Middle frontal gyrus (tissue), 1 donor: Measurements from ENCODE around the gene CSGALNACT2.
"Not testable (repeated sequence)": the region's sequence is repeated elsewhere in the genome, so short reads cannot be mapped to it uniquely, and the experiment has no call there.

Experiments
- DNase-seq: peaks from one replicate; pipeline ENCODE4 v3.0.0-alpha.2; 2015; ENCODE audit warnings: low spot score; ENCODE audit errors: extremely low spot score

Gene CSGALNACT2

DNA sequence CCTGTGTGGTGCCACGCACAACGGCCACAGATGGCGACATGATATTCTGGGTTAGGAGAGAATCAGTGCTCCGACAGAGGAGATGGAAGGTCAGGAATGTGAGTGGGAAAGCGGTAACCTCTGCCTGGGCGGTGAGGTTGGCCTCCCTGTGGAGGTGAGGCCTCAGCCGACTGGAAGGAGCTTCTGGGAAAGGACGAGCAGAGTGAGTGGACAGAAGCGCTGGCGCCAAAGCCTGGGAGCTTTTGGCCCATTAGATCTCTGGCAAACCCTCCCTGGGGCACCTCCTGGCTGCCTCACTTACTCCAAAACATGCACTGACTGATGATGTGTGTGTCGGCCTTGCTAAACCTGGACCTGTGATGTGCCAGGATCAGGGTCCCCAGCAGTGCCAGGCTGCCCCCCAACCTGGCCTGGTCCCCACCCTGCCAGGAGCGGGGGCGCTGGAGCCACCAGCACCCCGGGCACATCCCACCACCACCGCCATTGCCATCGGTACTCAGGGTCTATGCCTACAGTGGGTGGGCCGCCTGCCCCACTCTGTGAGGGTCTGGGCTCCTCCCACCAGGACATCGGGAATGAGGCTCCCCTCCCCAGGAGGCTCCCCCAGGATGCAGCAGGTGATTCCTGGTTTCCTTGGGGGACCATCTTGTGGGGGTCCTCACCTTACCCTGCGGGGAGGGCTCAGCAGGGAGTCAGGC is 77.7 kb downstream of the CSGALNACT2 start:
- DNase-seq: no peak

DNA sequence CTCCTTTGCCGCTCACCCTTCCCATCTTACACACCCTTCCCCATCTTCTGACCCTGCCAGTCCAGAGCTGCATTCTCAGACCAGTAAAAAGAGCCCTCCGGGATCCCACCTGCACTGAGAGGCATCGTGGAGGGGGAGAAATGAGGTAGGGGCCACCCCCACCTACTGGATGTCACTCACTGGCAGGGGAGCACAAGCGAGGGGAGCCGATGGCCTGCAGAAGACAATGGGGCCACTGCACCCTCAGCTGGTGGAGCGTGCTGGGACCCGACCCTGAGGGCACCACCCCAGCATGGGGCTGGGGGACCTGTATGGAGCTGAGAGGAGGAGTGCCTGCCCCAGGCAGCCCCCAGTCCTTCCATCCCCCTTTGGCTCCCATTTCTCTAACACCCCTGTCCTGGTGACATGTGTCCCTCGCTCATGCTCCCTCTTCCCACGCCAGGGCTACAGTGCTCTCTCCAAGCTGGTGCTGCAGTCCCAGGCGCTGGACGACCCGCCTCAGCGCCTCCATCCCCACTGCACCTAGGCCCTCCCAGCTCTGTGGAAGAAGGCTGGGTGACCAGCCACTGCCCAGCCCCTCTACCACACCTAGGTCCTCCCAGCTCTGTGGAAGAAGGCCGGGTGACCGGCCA is 78.8 kb downstream of the CSGALNACT2 start:
- no peak for DNase-seq

DNA sequence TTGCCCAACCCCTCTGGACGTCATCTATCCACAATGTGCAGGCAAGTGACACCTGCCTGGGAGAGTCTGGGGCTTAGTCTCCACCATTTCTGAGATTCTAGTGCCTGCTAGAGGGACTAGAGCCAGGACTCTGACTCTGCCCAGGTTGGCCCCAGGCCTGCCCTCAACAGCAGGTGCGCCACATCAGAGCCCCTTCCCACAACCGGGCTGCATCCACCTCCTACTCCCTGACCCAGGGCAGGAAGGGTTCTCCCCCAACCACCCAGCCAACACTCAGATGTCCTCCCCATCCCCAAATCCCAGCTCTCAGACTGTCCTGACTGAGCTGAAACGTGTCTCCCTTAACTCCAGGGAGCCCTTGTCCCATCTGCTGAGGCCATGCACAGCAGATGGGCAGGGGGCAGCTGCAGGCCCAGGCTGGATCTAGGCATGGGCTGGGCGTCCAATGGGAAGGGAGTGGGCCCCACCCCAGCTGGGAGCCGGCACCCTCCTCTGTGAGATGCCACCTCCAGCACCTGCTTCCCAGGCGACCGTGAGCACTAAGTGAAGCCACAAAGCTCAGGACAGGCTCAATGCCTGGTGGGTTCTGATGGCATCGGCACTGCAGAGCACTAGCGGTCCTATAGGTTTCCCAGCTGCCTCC is 79.4 kb downstream of the CSGALNACT2 start:
- no peak for DNase-seq

DNA sequence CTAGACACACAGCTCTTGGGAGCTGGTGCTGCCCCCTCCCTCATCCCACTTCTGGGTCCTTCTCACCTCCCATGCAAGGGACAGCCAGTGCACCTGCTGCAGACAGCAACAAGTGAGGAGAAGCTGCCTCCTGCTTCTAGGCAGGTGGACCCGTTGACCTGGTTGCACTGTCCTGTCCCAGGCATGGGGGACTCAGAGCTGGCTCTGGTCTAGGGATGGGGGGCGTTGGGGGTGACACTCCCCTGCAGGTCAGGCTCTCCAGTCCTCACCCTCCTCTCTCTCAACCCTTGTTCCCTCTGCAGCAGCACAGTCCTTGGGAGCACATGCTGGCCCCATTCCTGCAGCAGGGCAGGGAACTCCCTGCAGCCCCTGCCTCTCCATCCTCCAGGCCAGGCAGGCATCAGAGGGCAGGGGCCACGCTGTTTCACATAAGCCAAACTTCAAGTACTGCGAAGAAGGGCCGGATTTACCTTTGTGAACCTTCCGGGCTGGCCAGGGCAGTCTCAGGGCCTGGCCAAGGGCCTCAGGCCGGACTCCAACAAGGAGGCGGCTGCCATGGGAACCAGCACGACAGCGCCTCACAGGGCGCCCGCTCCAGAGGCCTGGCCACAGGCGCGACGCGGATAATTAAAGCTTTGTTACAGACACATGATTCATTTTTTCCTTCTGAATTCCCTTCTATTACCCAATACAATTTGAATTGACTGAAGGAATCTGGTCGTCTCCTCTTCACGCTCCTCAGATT is 80.1 kb downstream of the CSGALNACT2 start:
- no peak for DNase-seq

DNA sequence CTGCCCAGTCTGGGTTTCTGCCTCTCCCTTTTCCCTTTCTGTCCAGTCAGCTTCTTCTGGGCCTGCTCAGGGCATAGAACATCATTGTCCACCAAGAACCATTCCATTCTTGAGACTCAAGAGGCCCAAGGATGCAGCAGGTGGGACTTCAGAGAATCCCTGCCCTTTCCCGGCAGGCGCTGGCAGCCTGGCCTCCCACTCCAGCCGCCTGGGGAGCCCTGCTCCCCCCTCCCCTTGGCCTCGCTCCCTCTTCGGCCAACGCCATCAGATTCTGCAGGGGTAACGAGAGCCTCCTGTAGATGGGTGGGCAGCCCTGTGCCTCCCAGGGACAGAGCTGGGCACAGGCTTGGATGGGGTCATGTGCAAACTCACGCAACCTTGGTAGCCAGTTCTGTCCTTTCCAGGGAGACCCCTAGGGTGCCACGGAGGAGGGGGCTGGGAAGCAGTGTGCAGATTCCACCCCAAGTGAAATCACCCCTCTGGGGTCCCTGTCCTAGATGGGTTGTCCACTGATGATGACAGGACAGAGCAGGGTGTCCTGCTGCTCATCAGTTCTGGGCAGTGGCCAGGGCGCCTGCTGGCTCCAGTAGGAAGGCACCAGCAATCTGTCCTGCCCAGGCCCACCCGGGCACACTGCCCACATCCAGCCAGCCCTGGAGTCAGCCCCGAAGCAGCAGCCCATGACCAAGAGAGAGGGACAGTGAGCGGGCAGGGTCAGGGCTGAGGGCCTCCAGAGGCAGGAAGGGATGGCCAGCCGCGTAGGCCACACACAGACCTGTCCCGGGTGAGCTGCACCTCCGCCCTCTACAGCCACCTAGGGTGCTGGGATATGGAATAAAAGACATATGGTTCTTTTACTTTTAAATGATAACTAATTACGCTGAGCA is 80.9 kb downstream of the CSGALNACT2 start:
- no peak for DNase-seq

DNA sequence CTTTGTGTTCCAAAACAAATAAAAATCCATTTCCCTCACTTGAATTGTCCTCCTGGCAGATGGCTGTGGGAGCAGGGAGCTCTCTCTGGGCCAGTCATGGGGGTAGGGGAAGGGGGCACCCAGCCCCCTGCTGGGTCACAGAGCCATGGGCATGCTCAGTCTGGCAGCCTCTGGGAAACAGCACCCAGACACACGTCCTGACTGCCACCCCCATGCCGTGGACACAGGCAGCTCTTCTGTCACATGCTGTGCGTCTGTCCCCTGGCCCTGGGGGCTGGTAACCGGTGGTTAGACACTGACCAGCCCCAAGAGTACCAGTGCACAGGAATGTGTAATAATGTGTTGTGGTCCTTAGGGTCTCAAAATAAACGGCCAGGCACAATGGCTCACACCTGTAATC is 81.6 kb downstream of the CSGALNACT2 start:
- DNase-seq: no peak

DNA sequence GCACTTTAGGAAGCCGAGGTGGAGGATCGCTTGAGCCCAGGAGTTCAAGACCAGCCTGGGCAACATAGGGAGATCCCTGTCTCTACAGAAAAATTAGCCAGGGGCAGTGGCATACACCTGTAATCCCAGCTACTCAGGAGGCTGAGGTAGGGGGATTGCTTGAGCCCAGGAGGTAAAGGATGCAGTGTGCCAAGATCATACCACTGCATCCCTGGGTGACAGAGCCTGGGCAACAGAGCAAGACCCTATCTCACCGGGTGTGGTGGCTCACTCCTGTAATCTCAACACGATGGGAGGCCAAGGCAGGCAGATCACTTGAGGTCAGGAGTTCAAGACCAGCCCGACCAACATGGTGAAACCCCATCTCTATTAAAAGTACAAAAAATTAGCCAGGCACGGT is 82.0 kb downstream of the CSGALNACT2 start:
- not testable (repeated sequence) for DNase-seq

DNA sequence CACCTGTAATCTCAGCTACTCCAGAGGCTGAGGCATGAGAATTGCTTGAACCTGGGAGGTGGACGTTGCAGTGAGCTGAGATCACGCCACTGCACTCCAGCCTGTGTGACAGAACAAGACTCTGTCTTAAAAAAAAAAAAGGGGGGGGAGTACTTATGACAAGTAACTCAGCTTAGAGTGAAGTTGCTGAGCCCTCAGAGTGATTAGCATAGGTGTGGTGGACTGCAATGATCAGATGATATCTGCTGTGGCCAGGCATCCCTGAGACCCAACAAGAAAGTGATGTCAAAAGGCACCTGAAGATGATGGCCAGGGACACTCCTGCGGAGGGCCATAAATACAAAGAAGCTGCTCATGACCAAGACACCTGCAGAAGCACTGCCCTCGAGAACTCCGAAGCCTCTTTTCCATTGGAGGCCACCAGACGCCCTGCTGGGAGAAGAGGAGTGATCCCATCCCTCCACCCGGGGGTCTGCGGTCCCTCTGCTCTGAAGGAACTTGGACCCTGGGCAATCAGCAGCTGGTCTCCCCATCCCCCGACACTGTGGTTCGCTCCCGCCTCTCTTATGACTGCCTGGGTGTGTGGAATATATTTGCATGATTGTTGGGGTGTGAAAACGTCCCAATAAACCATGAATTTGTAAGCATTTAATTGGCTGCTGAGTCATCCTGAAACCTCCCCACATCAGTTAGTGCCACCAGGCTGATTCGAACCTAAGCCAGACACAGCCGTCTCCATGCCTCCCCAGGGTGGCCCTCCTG is 82.6 kb downstream of the CSGALNACT2 start:
- no peak for DNase-seq

DNA sequence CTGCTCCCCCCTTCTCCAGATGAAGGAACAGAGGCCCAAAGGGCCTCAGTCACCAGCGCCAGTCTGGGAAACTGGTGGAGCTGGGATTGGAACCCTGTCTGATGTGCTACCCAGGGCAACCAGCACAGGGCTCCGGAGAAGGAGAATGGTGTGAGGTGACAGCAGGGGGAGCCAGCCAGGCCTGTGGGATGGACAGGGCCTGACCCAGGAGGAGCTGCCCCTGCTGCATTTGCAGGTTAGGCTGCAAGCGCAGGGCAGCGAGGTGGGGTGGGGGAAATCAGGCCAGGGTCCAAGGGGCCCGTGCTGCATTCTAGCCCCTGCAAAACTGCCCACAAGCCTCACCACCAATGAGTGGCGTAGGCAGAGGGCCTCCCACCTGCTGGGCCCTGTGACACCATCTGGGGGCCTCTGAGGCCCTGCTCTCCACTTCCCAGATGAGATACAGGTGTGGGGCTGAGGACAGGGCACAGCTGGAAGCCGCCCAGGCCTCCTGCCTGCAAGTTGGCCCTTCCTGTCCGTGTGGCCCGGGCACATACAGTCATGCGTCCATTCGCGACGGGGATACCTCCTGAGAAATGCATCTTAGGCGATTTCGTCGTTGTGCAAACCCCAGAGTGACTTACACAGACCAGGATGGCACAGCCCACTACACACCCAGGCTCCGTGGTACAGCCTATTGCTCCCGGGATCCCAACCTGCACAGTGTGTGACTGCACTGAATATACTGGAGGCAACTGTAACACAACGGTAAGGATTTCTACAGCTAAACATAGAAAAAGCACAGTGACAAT is 83.4 kb downstream of the CSGALNACT2 start:
- DNase-seq: no peak

DNA sequence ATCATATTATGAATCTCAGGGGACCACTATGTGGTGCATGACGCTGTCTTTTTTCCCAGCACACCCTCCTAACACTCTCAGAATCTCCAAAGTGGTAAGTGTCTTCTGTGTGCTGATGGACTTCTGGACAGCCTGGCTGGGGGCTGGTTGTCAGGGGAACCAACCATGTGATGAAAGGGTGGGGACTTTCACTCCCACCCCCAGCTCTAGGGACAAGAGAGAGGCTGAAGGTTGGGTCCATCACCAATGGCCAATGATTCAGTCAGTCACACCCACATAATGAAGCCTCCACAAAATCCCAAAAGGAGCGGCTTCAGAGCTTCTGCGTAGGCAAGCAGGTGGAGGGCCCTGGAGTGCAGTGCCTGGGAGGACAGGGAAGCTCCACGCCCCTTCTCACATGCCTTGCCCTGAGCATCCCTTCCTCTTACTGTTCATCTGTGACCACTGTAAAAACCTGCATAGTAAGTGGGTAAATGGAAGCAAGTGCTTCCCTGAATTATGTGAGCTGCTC is 84.0 kb downstream of the CSGALNACT2 start:
- no peak for DNase-seq

DNA sequence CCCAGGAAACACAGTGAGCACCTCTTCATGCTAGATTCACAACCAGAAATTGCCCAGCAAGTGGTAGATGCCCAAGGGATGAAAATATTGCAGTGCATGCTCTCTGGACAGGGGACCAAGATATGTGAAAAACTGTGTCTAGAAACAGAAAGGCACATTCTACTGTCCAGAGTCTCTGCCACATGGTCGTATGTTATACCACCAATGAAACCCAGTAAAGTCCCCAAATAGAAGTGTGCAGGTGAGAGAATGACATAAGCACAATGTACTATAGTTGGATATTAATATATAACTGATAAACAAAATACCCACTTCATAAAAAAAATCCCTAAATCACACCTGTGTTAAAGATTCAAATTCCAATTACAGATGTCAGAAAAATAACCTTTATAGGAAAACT is 84.8 kb downstream of the CSGALNACT2 start:
- no peak for DNase-seq

DNA sequence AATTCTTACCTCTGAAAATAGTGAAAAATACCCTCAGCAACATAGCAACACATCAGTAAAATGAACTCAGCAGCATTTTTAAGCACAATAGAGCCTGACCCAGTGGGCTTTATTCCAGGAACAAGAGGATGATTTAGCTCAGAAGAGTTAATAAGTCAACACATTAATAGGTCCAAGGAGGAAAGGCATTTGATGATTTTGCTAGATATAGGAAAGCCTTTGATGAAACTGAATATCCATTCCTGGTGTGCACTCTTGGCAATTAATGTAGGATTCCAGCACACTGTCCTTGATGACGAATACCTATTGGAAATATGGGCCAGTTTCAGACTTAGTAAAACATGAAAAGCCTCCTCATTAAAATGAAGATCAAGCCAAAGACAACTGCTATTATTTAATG is 86.1 kb downstream of the CSGALNACT2 start:
- no peak for DNase-seq

DNA sequence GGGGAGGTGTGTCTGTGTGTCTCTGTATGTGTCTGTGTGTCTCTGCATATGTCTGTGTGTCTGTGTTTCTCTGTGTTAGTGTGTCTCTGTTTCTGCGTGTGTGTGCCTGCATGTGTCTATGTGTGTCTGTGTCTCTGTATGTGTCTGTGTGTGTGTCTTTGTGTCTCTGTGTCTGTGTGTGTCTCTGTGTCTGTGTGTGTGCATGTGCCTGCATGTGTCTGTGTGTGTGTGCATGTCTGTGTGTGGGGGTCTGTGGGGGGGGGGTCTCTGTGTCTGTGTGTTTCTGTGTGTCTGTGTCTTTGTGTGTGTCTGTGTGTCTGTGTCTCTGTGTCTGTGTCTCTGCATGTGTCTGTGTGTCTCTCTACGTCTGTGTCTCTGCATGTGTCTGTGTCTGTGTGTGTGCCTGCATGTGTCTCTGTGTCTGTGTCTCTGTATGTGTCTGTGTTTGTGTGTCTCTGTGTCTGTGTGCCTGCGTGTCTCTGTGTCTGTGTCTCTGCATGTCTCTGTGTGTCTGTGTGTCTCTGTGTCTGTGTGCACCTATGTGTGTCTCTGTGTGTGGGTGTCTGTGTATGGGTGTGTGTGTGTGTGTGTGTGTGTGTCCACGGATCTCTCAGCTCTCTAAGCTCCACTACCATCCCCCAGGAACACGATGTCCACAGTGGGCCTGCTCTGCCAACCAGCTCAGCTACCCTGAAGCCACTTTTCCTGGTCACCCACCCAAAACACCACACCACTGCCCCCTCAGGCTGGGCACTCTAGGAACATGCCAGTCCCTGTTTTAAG is 87.0 kb downstream of the CSGALNACT2 start:
- DNase-seq: no peak

DNA sequence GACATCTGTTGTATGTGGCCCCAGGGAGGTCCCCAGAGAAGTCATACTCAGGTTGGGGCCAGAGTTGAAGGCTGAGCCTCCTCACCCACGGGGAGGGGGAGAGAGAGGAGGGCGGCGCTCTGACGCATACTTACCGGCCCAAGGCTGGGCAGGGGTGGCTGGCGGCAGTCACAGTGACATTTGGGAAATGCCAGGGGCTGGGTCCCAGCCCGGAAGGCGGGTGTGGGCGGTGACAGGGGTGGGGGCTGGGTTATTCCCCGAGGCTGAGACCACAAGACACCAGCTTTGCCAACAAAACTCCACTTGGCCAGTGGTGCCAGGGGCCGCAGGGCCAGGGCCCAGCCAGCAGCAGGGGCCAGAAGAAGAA is 87.5 kb downstream of the CSGALNACT2 start:
- DNase-seq: no peak

DNA sequence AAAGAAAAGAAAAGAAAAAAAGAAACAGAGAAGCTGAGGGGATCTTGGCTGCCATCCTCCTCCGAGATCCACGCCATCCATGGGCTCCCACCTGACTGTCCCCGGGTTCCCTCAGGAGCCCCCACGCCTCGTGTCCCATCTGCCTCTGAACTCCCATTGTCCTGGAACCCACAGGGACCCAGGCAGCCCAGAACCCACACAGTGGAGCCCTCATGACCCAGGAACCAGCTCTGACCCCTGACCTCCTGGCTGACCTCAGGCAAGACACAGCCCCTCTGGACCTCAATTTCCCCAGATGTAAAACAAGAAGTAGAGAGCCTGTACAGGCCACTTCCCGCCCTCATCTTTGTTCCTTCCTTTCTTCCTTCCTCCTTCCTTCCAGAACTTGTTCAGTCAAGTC is 88.2 kb downstream of the CSGALNACT2 start:
- DNase-seq: no peak

DNA sequence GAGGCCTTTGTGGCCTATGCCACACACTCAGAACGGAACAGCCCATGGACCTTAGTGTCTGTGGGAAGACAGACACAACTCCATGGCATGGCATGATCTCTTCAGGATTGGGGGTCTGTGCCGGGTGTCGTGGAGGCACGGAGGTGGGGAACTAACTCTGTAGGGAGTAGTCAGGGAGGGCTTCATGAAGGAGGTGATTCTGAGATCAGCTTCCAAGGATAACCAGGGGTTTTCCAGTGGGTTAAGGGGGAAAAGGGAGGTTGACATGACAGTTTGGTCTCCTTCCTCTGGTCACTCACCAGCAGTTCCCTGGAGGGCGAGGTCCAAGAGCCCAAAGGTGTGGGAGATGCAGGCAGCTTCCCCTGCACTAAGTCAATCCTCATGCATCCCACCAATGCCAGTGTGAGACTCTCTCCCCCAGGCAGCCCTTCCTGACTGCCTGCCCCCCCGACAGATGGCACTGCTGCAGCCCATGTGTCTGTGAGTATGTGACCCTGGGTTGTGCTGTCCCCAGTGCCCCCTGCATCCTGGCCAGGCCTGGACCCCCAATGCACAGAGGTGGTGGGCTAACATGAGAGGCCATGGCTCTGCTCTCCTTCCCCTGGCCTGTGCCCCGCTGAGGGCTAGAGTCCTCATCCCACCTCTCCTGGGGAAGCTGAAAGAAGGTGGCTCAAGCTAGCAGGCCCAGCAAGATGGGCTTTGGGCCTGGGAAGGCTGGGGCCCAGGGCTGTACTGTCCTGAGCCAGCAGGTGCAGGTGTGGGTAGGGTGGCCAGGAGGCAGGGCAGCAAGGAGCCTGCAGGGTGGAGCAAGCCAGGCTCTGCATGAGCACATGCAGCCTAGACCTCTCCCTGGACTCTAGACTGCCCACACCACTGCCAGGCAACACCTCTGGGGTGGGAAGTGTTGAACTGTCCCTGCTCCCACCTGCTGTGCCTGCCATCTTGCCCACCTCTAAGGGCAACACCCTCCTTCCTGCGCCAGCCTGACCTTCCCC is 88.9 kb downstream of the CSGALNACT2 start:
- DNase-seq: no peak
